Stomach (tissue), 9 donors: Measurements from ENCODE around the gene FARP2. TPM values are rescaled to one million over a fixed set of nuclear protein-coding genes. Genes with fewer than 3 reads are reported as not detected.

Experiments
- DNase-seq, 2 donors: peaks; one replicate each; pipeline versions ENCODE4 v3.0.0 to v3.0.0-alpha.2; 2013 to 2019
- H3K27ac ChIP-seq, 5 donors: fragments of 200-600 bp in 4 of 5; sonication (generic) in 4 of 5; one replicate each; pipeline ENCODE4 v1.5.1; 2013 to 2019; ENCODE audit warnings: mild to moderate bottlenecking in 1 of 5, moderate library complexity in 1 of 5
- H3K27me3 ChIP-seq, 3 donors: fragments of 200-600 bp; sonication (generic); one replicate each; pipeline ENCODE4 v1.5.1; 2017 to 2019; ENCODE audit warnings: mixed run types in 1 of 3
- H3K36me3 ChIP-seq, 4 donors: fragments of 200-600 bp; sonication (generic); 1 replicate in 3 of 4; 2 replicates in 1 of 4; pipeline ENCODE4 v1.5.1; 2016 to 2019
- H3K4me1 ChIP-seq, 4 donors: fragments of 200-600 bp; sonication (generic); one replicate each; pipeline ENCODE4 v1.5.1; 2016 to 2019
- H3K4me3 ChIP-seq, 4 donors: fragments of 200-600 bp; sonication (generic) in 3 of 4; one replicate each; pipeline ENCODE4 v1.5.1; 2016 to 2019; ENCODE audit warnings: mild to moderate bottlenecking in 1 of 4
- H3K9me3 ChIP-seq, 4 donors: fragments of 200-600 bp; sonication (generic); one replicate each; pipeline ENCODE4 v1.5.1; 2016 to 2019
- EP300 ChIP-seq: sonication (generic); formaldehyde crosslinking; IDR thresholded peaks from one replicate; pipeline ENCODE4 v1.6.1; 2017; ENCODE audit warnings: antibody characterized with exemption
- POLR2A ChIP-seq, 4 donors: fragments of 450-650 bp; IDR thresholded peaks; one replicate each; pipeline ENCODE4 v1.6.1; 2016; ENCODE audit warnings: antibody characterized with exemption in 4 of 4, control low read depth in 2 of 4, mild to moderate bottlenecking in 1 of 4, moderate library complexity in 1 of 4
- POLR2AphosphoS5 ChIP-seq, 3 donors: sonication (generic); formaldehyde crosslinking; IDR thresholded peaks; one replicate each; pipeline ENCODE4 v1.6.1; 2016; ENCODE audit warnings: antibody characterized with exemption in 3 of 3
- WGBS, 5 donors: extraction: QIAGEN DNeasy Blood & Tissue Kit in 3 of 5; methylation state at CpG; one replicate each; pipeline versions ENCODE4 v1.1.5 to v1.1.7; 2013 to 2018; 5-methylcytosine and 5-hydroxymethylcytosine counted together
- intact Hi-C: fragments of 100-400 bp; cut with DNase I; formaldehyde crosslinking; loops from one replicate; pipeline ENCODE4 v1.15.1; 2023; ENCODE audit warnings: low total_unique reads
- polyA plus RNA-seq, 3 donors: library from polyadenylated mRNA; stranded (reverse); fragments of 200-250 nt; gene quantifications; one replicate each; pipeline ENCODE4 v1.2.3, GENCODE V29; 2013
- total RNA-seq, 5 donors: library from RNA; depleted of rRNA; stranded (reverse); fragments of >200 nt; gene quantifications; one replicate each; pipeline versions ENCODE4 v1.1.0 to v1.2.3, GENCODE V29; 2014 to 2016
- TF ChIP-seq, protein P1 (sequence below), 7 experiments: fragments of 450-650 bp in 4 of 7; fragments of 200-600 bp in 3 of 7; sonication (generic) in 3 of 7; IDR thresholded peaks; one replicate each; pipeline ENCODE4 v1.5.1; 2016 to 2019; ENCODE audit warnings: antibody characterized with exemption in 7 of 7, control low read depth in 2 of 7, mild to moderate bottlenecking in 1 of 7
- donor health status: healthy with polysubstance abuse.
- donor health status: Bipolar disorder and iron deficiency.
- donor health status: healthy.

The FARP2 gene
- total and polyA plus RNA-seq, 8 donors: 15.8 to 260 (median 69.1) TPM

DNA sequence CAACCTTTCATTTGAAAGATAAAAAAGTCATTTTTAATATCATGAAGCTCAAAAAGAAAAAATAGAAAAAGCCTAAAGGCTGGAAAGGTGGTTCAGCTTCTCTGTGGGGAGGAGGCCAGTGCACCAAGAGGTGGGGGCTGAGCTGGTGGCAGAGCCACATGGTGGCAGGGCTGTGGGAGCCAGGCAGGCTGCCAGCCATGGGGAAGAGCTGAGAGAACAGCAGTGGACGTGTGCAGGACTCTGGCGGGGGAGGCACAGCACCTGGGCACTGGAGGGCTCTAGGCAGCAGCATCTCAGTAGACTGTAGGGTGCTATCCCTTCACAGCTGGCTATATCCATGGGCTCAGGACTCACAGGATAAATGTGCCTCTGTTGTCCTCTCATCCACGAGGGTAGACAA, 104.5 kb downstream of the FARP2 start:
- TF ChIP-seq, protein P1, sequence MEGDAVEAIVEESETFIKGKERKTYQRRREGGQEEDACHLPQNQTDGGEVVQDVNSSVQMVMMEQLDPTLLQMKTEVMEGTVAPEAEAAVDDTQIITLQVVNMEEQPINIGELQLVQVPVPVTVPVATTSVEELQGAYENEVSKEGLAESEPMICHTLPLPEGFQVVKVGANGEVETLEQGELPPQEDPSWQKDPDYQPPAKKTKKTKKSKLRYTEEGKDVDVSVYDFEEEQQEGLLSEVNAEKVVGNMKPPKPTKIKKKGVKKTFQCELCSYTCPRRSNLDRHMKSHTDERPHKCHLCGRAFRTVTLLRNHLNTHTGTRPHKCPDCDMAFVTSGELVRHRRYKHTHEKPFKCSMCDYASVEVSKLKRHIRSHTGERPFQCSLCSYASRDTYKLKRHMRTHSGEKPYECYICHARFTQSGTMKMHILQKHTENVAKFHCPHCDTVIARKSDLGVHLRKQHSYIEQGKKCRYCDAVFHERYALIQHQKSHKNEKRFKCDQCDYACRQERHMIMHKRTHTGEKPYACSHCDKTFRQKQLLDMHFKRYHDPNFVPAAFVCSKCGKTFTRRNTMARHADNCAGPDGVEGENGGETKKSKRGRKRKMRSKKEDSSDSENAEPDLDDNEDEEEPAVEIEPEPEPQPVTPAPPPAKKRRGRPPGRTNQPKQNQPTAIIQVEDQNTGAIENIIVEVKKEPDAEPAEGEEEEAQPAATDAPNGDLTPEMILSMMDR (IDR thresholded peaks at IDR 0.05): no peak
- TF ChIP-seq EP300 (no peak), POLR2AphosphoS5 (IDR thresholded peaks at IDR 0.05) (no peak), POLR2A (IDR thresholded peaks at IDR 0.05) (no peak)
- no peak for DNase-seq
- WGBS, 5 donors: 51 to 71% (median 68%) methylated on average over 3 of the region's 3 CpGs
- Histone ChIP-seq H3K4me1 (peaks cover 7 to 20% (median 16%) of the 10 kb centered on the region in 4 donors), H3K27ac (peak overlapping the region in 4 of 5 donors; percentile 62 to 86 (median 76)), H3K36me3 (peaks cover 0 to 37% (median 23%) of the 10 kb centered on the region in 4 donors), H3K27me3 (no peaks in the 10 kb centered on the region), H3K9me3 (no peaks in the 10 kb centered on the region), H3K4me3 (no peak overlapping the region)
- intact Hi-C loops: no loop called here

DNA sequence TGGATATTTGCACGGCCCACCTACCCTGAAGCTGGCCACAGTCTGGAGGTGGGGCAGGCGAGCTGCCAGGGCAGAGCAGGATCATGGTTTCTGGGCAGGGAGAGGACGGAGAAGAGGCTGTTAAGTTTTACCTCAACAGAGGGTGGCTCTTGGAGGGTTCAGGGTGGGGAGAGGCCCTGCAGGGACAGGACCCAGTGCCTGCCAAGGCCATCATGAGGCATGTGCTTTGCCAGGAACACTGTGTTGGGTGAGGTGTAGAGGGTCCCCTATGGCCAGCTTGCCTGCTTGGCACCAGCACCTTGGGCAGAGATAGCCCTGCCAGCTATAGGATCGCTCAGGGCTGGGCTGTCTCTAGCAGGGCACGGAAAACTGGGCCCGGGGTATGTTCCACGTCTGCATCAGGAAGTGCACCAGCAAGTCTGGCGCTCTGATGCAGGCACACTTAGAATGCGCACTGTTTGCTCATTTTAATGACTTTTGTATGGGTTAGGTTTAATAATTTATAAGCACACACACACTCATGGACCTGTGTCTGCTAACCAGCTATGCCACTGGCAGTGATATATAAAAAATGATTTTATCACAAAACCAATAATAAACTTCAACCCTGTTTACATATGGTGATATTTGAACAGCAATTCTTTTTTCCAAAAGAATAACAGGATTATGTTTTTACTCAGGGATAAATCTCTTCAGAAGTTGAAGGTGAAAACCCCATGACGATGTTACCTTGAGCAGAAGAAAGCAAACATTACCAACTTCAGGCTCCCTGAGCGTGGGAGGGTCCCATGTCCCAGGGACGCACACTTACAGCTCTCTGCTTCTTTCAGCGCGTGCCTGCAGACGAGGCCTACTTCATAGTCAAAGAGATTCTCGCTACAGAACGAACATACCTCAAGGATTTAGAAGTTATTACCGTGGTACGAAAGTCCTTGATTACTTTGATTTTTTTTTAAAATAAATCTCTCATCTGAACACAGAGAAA, 105.9 kb downstream of the FARP2 start:
- intact Hi-C loops: no loop called here
- Histone ChIP-seq H3K36me3 (peaks cover 0 to 44% (median 31%) of the 10 kb centered on the region in 4 donors), H3K4me1 (peaks cover 7 to 20% (median 16%) of the 10 kb centered on the region in 4 donors), H3K4me3 (no peak overlapping the region), H3K27ac (peak overlapping the region; percentile 62 to 86 (median 78)), H3K27me3 (no peaks in the 10 kb centered on the region), H3K9me3 (no peaks in the 10 kb centered on the region)
- peak; percentile 67 to 70 for DNase-seq
- TF ChIP-seq POLR2AphosphoS5 (IDR thresholded peaks at IDR 0.05): peak in 1 of 3 donors; percentile 42
- no peak for TF ChIP-seq POLR2A (IDR thresholded peaks at IDR 0.05)
- TF ChIP-seq, protein P1 (IDR thresholded peaks at IDR 0.05): no peak
- 38 to 67% (median 58%) methylated on average over 17 to 19 of the region's 19 CpGs for WGBS, 5 donors

DNA sequence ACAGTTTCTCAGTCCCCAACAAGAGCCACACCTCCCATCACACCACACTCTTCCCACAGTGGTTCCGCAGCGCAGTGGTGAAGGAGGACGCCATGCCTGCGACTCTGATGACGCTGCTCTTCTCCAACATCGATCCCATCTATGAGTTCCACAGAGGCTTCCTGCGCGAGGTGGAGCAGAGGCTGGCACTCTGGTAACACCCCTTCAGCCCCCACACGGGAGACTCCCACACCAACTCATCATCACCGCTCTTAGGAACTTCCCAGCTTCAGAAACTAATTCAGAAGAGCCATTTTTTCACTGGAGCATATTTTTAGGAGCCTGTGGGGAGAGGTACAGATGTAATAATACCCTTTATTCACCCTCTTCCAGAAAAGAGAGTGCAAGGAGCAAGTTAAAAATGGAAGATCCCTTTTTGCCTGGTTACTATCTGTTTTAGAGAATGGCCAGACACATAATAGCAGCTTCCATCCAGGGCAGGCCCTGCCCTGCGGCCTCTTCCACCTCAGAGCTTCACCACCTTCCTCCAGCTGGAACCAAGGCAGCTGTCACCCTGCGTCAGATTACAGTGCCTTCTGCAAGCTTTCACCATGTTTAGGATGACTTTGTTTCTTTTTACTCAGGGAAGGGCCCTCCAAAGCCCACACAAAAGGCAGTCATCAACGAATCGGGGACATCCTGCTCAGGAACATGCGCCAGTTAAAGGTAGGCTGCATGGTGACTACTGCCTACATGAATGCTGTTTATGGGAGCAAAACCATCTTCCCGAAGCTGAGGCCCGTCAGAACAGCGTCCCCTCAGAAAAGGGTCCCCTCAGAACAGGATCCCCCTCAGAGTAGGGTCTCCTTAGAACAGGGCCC, 107.4 kb downstream of the FARP2 start:
- Histone ChIP-seq H3K36me3 (peaks cover 2 to 51% (median 39%) of the 10 kb centered on the region in 4 donors), H3K27me3 (no peaks in the 10 kb centered on the region)
- WGBS, 5 donors: 94 to 95% (median 94%) methylated on average over 18 of the region's 18 CpGs

More for the DNA sequence above, 107.4 kb downstream of the FARP2 start:
- DNase-seq: no peak
- Histone ChIP-seq H3K9me3 (no peaks in the 10 kb centered on the region), H3K4me1 (peaks cover 7 to 20% (median 16%) of the 10 kb centered on the region in 4 donors), H3K4me3 (no peak overlapping the region), H3K27ac (no peak overlapping the region)
- intact Hi-C loops: no loop called here
- TF ChIP-seq EP300 (no peak), POLR2A (IDR thresholded peaks at IDR 0.05) (no peak), POLR2AphosphoS5 (IDR thresholded peaks at IDR 0.05) (no peak)
- TF ChIP-seq, protein P1 (IDR thresholded peaks at IDR 0.05): no peak
